HL-60 (cell line): ENCODE measurements around the gene PTGS1.

Experiments used
- CTCF ChIP-seq: IDR thresholded peaks from one replicate; pipeline ENCODE4 v1.5.1; 2011; ENCODE audit warnings: low read length, control low read depth, inconsistent platforms; ENCODE audit not compliant: insufficient read depth
- POLR2AphosphoS5 ChIP-seq: IDR thresholded peaks from 2 replicates; pipeline ENCODE4 v1.6.1; 2012; ENCODE audit warnings: low read depth

GRCh38 chr9:122379340-122379739 is 8.5 kb downstream of the PTGS1 start:
- TF ChIP-seq POLR2AphosphoS5 (no peak), CTCF (peak; percentile 35)
